Kidney epithelial cell (primary cell): ENCODE measurements around the gene METTL16. TPM values are rescaled to one million over a fixed set of nuclear protein-coding genes. Genes with fewer than 3 reads are reported as not detected.
"Not testable (repeated sequence)": the region's sequence is repeated elsewhere in the genome, so short reads cannot be mapped to it uniquely, and the experiment has no call there.

Source experiments
- DNase-seq: peaks from one replicate; pipeline ENCODE4 v3.0.0-alpha.2; 2010; ENCODE audit warnings: low read depth
- H3K27me3 ChIP-seq: 2 replicates; pipeline ENCODE4 v1.6.0; 2011; ENCODE audit warnings: low read length; ENCODE audit not compliant: control insufficient read depth, insufficient read depth
- H3K36me3 ChIP-seq: 2 replicates; pipeline ENCODE4 v1.5.1; 2011; ENCODE audit warnings: low read length; ENCODE audit not compliant: control insufficient read depth, insufficient read depth
- H3K4me3 ChIP-seq: 2 replicates; pipeline ENCODE4 v1.5.1; 2011; ENCODE audit warnings: low read depth, mild to moderate bottlenecking, control low read depth, low read length
- total RNA-seq: library from RNA; depleted of rRNA; stranded (reverse); fragments of >200 nt; gene quantifications from 2 replicates; pipeline ENCODE4 v1.2.3, GENCODE V29; 2015
- TF ChIP-seq, protein P1 (sequence below): IDR thresholded peaks from 2 replicates; pipeline ENCODE4 v1.5.1; 2011; ENCODE audit warnings: mild to moderate bottlenecking, moderate library complexity, low read length, control low read depth, inconsistent platforms; ENCODE audit not compliant: insufficient read depth, poor library complexity, severe bottlenecking

The METTL16 gene, protein sequence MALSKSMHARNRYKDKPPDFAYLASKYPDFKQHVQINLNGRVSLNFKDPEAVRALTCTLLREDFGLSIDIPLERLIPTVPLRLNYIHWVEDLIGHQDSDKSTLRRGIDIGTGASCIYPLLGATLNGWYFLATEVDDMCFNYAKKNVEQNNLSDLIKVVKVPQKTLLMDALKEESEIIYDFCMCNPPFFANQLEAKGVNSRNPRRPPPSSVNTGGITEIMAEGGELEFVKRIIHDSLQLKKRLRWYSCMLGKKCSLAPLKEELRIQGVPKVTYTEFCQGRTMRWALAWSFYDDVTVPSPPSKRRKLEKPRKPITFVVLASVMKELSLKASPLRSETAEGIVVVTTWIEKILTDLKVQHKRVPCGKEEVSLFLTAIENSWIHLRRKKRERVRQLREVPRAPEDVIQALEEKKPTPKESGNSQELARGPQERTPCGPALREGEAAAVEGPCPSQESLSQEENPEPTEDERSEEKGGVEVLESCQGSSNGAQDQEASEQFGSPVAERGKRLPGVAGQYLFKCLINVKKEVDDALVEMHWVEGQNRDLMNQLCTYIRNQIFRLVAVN
- total RNA-seq, result 32.4 and 41.6 TPM in 2 replicates

DNA sequence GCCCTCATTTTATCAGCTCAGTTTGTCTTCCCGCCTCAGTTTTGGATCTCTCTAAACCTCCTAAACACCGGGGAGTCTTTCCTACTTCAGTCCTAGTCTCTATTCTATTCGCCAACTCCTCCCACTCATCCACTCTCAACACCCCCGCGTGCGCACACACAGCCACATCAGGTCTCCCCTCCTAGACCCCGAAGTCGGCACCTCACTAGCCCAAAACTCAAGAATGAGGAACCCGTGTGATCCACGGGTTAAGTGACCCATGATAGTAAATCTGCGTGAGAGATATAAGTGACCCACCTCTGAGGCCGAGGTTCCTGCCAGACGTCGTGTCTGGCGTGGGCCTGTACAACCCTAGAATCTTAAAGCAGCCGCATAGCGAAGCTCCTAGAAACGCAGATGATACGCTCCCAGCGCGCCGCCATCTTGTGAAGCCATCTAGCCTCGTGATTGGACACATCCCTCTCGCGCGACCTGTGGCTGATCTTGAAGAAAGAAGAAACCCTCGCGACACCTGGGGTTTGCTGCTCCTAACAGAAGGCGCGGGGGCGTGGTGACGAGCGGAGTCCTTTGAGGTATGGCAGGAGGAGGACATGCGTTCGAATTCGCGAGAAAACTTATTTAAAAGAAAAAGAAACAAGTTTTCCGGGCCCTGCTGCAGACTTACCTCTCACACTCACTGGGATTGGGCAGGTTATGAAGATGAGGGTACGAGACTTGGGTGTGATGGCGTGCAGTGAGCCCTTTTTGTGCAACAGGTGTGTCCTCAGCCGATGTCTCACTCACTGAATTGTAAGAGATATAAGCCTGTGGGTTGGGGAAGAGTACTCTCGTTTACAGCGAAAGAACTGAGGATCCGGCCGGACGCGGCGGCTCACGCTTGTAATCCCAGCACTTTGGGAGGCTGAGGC is at the start of gene METTL16:
METTL16 (minus strand) TSS at position 427 of the 908 bp plus-strand sequence. CDS start 9,557 bp downstream, outside the sequence.
- Histone ChIP-seq H3K4me3 (peak within 1 kb of the TSS; percentile 89), H3K36me3 (no peaks in the 10 kb centered on the region), H3K27me3 (no peaks in the 10 kb centered on the region)
- peak; percentile 99 for DNase-seq
- TF ChIP-seq, protein P1, sequence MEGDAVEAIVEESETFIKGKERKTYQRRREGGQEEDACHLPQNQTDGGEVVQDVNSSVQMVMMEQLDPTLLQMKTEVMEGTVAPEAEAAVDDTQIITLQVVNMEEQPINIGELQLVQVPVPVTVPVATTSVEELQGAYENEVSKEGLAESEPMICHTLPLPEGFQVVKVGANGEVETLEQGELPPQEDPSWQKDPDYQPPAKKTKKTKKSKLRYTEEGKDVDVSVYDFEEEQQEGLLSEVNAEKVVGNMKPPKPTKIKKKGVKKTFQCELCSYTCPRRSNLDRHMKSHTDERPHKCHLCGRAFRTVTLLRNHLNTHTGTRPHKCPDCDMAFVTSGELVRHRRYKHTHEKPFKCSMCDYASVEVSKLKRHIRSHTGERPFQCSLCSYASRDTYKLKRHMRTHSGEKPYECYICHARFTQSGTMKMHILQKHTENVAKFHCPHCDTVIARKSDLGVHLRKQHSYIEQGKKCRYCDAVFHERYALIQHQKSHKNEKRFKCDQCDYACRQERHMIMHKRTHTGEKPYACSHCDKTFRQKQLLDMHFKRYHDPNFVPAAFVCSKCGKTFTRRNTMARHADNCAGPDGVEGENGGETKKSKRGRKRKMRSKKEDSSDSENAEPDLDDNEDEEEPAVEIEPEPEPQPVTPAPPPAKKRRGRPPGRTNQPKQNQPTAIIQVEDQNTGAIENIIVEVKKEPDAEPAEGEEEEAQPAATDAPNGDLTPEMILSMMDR, result no peak

DNA sequence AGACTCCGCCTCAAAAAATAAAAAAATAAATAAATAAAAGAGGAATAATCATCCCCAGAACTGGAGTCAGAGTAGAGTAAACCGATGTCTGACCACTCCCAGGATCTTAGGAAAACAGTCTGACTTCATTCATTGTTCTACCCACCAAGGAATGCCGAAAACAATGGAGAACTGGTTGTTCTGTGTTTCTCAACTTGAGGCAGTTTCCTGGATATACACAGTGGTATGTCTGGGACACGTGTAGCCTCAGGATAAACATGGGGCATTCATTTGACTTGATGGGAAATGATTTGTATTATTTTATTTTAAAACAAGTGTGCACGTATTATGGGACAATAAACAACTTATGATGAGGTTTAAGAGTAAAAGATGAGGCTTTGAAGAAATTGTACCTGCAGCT is 49.0 kb upstream of the METTL16 start:
- Histone ChIP-seq H3K4me3 (no peak overlapping the region), H3K36me3 (no peaks in the 10 kb centered on the region), H3K27me3 (no peaks in the 10 kb centered on the region)
- TF ChIP-seq, protein P1, result no peak
- DNase-seq, result no peak

DNA sequence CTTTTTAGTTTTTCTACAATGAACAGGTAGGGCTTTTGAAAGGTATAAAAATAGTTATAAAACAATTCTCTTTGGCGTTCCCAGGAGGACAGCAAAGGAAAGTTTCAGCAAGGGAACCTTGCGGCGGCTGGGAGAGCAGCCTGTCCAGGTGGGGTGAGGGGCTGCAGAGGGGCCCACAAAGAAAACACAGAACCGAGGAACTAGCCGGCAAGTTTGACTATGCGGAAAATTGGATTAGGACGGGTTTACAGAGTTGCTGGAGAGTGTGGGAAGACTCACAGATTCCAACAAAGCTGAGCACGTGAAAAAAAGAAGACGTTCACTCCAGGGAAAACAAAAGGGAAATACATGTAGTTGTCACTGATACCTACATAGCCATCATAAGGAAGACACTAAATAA is 40.2 kb upstream of the METTL16 start:
- no peak for DNase-seq
- TF ChIP-seq, protein P1, result no peak
- Histone ChIP-seq H3K36me3 (no peaks in the 10 kb centered on the region), H3K27me3 (no peaks in the 10 kb centered on the region), H3K4me3 (no peak overlapping the region)

DNA sequence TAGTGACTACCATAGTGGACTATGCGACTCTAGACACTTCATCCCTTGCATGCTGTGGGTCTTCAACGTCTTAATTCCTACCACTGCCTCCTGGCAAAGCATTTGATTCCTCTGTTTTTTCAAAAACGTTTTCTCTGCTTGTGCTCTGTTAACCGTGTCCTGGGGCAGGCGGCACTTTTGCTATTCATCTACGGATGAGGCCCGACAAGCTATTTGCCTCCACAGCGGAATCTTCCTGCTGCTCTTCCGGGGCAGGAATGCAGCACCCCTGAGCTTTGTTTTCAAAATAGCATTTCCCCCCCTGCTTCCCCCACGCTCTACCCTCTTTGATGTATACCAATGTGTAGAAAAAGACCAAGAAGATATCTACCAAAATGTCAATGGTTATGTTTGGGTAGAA is 39.8 kb upstream of the METTL16 start:
- DNase-seq, result no peak
- TF ChIP-seq, protein P1, result no peak
- no peak overlapping the region for H3K4me3 ChIP-seq
- H3K36me3 ChIP-seq, result no peaks in the 10 kb centered on the region
- no peaks in the 10 kb centered on the region for H3K27me3 ChIP-seq

DNA sequence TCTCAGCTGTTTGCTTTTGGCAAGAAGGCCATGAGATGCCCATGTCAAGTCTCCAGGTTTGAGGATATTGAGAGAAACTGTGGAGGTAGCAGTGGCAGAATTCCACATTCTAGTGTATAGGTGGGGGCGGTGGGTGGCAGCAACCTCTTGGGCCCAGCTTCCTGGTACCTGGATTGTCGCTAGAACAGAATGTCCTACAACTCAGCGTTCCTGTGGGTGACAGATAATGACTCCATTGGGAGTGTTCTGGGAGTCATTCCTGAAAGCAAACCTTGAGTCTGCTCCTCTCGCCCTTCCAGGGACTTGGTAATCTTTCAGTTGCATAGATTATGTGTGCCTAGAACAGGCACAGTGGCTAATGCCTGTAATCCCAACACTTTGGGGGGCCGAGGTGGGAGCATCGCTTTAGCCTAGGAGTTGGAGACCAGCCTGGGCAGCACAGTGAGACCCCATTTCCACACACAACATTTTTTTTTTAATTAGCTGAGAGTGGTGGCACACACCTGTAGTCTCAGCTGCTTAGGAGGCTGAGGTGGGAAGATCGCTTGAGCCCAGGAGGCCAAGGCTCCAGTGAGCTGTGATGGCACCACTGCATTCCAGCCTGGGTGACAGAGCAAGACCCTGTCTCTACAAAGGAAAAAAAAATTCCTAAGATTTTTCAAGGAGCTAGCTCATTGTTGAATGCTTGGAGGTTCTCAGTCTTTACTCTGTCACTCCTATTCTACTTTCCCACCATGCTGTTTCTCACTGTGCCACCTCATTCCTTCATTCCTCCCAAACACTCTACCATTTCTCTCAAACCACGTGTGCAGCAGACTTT is 37.9 kb upstream of the METTL16 start:
- H3K27me3 ChIP-seq, result no peaks in the 10 kb centered on the region
- TF ChIP-seq, protein P1, result no peak
- H3K36me3 ChIP-seq, result no peaks in the 10 kb centered on the region
- no peak for DNase-seq
- no peak overlapping the region for H3K4me3 ChIP-seq

DNA sequence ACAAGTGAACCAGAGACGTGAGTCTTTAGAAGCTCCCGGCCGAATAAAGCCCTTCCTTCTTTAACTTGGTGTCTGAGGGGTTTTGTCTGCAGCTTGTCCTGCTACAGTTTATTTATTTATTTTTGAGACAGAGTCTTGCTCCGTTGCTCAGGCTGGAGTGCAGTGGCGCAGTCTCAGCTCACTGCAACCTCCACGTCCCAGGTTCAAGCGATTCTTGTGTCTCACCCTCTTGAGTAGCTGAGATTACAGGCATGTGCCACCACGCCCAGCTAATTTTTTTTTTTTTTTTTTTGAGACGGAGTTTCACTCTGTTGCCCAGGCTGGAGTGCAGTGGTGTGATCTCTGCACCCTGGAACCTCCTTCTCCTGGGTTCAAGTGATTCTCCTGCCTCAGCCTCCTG is 36.3 kb upstream of the METTL16 start:
- not testable (repeated sequence) for H3K36me3 ChIP-seq, DNase-seq, H3K27me3 ChIP-seq, H3K4me3 ChIP-seq
